ENCODE results near the gene TAF4.
"Not testable (repeated sequence)": the region's sequence is repeated elsewhere in the genome, so short reads cannot be mapped to it uniquely, and the experiment has no call there.

Gene TAF4

GRCh38 chr20:62065674-62066338, at the start of gene TAF4:
Gene TAF4 (minus strand): TSS chr20:62065881. CDS start chr20:62065810, 71 bp downstream.
- DNase-seq: peak; percentile 73

GRCh38 chr20:62114894-62115293, 49.2 kb upstream of the TAF4 start:
- no peak for DNase-seq

GRCh38 chr20:62112368-62112767, 46.7 kb upstream of the TAF4 start:
- DNase-seq: no peak

- DNase-seq: no peak
These were observed 45.5 kb upstream of the TAF4 start for GRCh38 chr20:62111148-62111547.

GRCh38 chr20:62105592-62105991, 39.9 kb upstream of the TAF4 start:
- DNase-seq: no peak

GRCh38 chr20:62104791-62105345, 39.2 kb upstream of the TAF4 start:
- no peak for DNase-seq

- DNase-seq: no peak
These were observed 38.6 kb upstream of the TAF4 start for GRCh38 chr20:62104234-62104789.

- no peak for DNase-seq
These were observed 38.0 kb upstream of the TAF4 start for GRCh38 chr20:62103508-62104233.

- no peak for DNase-seq
These were observed 35.4 kb upstream of the TAF4 start for GRCh38 chr20:62101078-62101477.

- no peak for DNase-seq
These were observed 32.3 kb upstream of the TAF4 start for GRCh38 chr20:62097881-62098407.

- DNase-seq: no peak
These were observed 31.0 kb upstream of the TAF4 start for GRCh38 chr20:62096421-62097380.

GRCh38 chr20:62089393-62089792, 23.7 kb upstream of the TAF4 start:
- no peak for DNase-seq

GRCh38 chr20:62088258-62089127, 22.8 kb upstream of the TAF4 start:
- no peak for DNase-seq

GRCh38 chr20:62087632-62088031, 22.0 kb upstream of the TAF4 start:
- DNase-seq: no peak

- no peak for DNase-seq
These were observed 21.5 kb upstream of the TAF4 start for GRCh38 chr20:62087227-62087626.

GRCh38 chr20:62085206-62085605, 19.5 kb upstream of the TAF4 start:
- no peak for DNase-seq

GRCh38 chr20:62084224-62084623, 18.5 kb upstream of the TAF4 start:
- not testable (repeated sequence) for DNase-seq

GRCh38 chr20:62083312-62083711, 17.6 kb upstream of the TAF4 start:
- DNase-seq: no peak

GRCh38 chr20:62080249-62080990, 14.7 kb upstream of the TAF4 start:
- peak; percentile 20 for DNase-seq

- no peak for DNase-seq
These were observed 13.5 kb upstream of the TAF4 start for GRCh38 chr20:62079166-62079565.

GRCh38 chr20:62073323-62073722, 7.6 kb upstream of the TAF4 start:
- DNase-seq: no peak

Data from NCI-H2107 (cell line).